GM12878 (cell line): ENCODE data around the gene VPS13C.

Experiments
- ATF3 ChIP-seq: IDR thresholded peaks from 2 replicates; pipeline ENCODE4 v1.6.1; 2011; ENCODE audit warnings: low read depth, mild to moderate bottlenecking, low read length, moderate library complexity, borderline replicate concordance; ENCODE audit errors: extremely low read depth
- KDM1A ChIP-seq: fragments of 200-600 bp; sonication (generic); IDR thresholded peaks from 2 replicates; pipeline ENCODE4 v1.6.1; 2016; ENCODE audit warnings: borderline replicate concordance
- TF ChIP-seq, protein P1 (sequence below): fragments of 450-650 bp; IDR thresholded peaks from 2 replicates; pipeline ENCODE4 v1.6.1; 2018; ENCODE audit warnings: borderline replicate concordance, mild to moderate bottlenecking; ENCODE audit not compliant: partially characterized antibody
- TF ChIP-seq, protein P2 (sequence below), 3 experiments: IDR thresholded peaks in 2 of 3; conservative IDR thresholded peaks in 1 of 3; 2 replicates each; pipeline ENCODE4 v1.5.1; 2011; ENCODE audit warnings: low read depth in 3 of 3, low read length in 3 of 3, mild to moderate bottlenecking in 3 of 3, control low read depth in 2 of 3, moderate library complexity in 2 of 3, inconsistent platforms in 1 of 3, mixed read lengths in 1 of 3; ENCODE audit not compliant: control insufficient read depth in 2 of 3, insufficient read depth in 1 of 3; ENCODE audit errors: extremely low read depth in 1 of 3

DNA sequence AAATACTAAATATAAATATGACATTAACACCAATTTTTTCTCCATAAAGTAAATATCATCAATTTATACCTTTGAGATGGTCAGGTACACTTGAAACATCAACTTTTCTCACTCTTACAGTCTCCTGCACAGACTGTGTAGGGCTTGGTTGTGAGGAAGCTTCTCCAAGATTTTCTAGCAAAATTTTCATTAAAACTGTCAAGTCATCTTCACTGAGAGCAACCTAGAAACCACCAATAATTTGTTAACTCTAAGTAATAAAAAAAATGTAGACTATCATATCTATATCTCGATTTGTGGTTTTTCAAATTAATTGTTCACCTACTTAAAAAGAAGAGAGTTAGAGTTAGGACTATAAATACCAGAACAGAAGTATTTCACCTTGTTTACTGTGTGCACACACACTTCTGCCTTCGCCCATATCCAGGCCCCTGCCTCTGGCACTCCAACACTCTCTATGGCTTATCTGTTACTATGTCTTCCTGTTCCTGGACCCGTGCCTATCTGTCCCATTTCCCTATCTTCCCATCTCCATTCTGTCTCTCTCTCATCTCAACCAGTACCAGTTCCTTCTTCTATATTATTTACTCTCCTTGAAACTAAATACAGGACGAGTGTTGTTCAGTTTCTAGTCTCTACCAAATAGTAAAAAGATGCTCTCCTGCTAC, 123.6 kb downstream of the VPS13C start:
- TF ChIP-seq ATF3 (no peak), KDM1A (no peak)
- TF ChIP-seq, protein P1, sequence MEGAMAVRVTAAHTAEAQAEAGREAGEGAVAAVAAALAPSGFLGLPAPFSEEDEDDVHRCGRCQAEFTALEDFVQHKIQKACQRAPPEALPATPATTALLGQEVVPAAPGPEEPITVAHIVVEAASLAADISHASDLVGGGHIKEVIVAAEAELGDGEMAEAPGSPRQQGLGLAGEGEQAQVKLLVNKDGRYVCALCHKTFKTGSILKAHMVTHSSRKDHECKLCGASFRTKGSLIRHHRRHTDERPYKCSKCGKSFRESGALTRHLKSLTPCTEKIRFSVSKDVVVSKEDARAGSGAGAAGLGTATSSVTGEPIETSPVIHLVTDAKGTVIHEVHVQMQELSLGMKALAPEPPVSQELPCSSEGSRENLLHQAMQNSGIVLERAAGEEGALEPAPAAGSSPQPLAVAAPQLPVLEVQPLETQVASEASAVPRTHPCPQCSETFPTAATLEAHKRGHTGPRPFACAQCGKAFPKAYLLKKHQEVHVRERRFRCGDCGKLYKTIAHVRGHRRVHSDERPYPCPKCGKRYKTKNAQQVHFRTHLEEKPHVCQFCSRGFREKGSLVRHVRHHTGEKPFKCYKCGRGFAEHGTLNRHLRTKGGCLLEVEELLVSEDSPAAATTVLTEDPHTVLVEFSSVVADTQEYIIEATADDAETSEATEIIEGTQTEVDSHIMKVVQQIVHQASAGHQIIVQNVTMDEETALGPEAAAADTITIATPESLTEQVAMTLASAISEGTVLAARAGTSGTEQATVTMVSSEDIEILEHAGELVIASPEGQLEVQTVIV, result no peak
- TF ChIP-seq, protein P2, sequence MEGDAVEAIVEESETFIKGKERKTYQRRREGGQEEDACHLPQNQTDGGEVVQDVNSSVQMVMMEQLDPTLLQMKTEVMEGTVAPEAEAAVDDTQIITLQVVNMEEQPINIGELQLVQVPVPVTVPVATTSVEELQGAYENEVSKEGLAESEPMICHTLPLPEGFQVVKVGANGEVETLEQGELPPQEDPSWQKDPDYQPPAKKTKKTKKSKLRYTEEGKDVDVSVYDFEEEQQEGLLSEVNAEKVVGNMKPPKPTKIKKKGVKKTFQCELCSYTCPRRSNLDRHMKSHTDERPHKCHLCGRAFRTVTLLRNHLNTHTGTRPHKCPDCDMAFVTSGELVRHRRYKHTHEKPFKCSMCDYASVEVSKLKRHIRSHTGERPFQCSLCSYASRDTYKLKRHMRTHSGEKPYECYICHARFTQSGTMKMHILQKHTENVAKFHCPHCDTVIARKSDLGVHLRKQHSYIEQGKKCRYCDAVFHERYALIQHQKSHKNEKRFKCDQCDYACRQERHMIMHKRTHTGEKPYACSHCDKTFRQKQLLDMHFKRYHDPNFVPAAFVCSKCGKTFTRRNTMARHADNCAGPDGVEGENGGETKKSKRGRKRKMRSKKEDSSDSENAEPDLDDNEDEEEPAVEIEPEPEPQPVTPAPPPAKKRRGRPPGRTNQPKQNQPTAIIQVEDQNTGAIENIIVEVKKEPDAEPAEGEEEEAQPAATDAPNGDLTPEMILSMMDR (IDR thresholded peaks at IDR 0.05 in 2 of 3, conservative IDR thresholded peaks at IDR 0.05 in 1 of 3; ENCODE audit: control insufficient read depth in 2 of 3, extremely low read depth in 1 of 3, insufficient read depth in 1 of 3, low read depth in 3 of 3, low read length in 3 of 3), result no peak
